GM10248 (cell line): Measurements from ENCODE around the gene STK24.

Experiments used
- CTCF ChIA-PET: fragments of 300-600 bp; sonication (Branson Sonifier 250); formaldehyde crosslinking; extraction: SDS; loops from one replicate; lab custom pipeline; 2021; ENCODE audit warnings: antibody characterized with exemption; lab: Yijun Ruan, JAX
- POLR2A ChIA-PET: fragments of 350-650 bp; sonication (Branson Sonifier 250); formaldehyde crosslinking; extraction: SDS; loops from one replicate; lab custom pipeline; 2020; ENCODE audit warnings: antibody characterized with exemption; lab: Yijun Ruan, JAX
- DNase-seq: peaks from one replicate; pipeline ENCODE4 v3.0.0; 2012; ENCODE audit errors: extremely low spot score
- CTCF ChIP-seq: IDR thresholded peaks from 2 replicates; pipeline ENCODE4 v1.5.1; 2012; ENCODE audit warnings: mild to moderate bottlenecking, low read depth; ENCODE audit errors: extremely low read depth, missing control alignments, control extremely low read depth

The STK24 gene

GRCh38 chr13:98480915-98481877, 95.7 kb downstream of the STK24 start:
- TF ChIP-seq CTCF: no peak
- ChIA-PET CTCF (interaction anchor here (0.9 to 6.4 kb wide), 8 partner anchors 13 to 173 kb away, joined by 3 to 36 read pairs (median 4); no protein-coding TSS in a partner anchor), POLR2A (interaction anchor here (0.8 kb wide), 1 partner anchor 794 kb away, joined by 3 read pairs; no protein-coding TSS in a partner anchor)
- DNase-seq: peak; percentile 70

GRCh38 chr13:98479496-98480003, 97.4 kb downstream of the STK24 start:
- no peak for DNase-seq
- CTCF ChIA-PET: interaction anchor here (1.2 to 1.9 kb wide), 3 partner anchors 34 to 173 kb away, joined by 3 to 6 read pairs (median 5); no protein-coding TSS in a partner anchor
- no peak for TF ChIP-seq CTCF
- POLR2A ChIA-PET: no interaction called here

- DNase-seq: peak; percentile 47
- CTCF ChIA-PET: interaction anchor here (1.2 to 1.9 kb wide), 4 partner anchors 11 to 63 kb away, joined by 3 to 7 read pairs (median 4); no protein-coding TSS in a partner anchor
- POLR2A ChIA-PET: no interaction called here
- no peak for TF ChIP-seq CTCF
These were observed 98.4 kb downstream of the STK24 start for GRCh38 chr13:98478189-98479129.

- ChIA-PET POLR2A (no interaction called here), CTCF (interaction anchor here (0.7 to 1.4 kb wide), 4 partner anchors 12 to 176 kb away, joined by 3 to 6 read pairs (median 4); no protein-coding TSS in a partner anchor)
- DNase-seq: peak; percentile 92
- no peak for TF ChIP-seq CTCF
These were observed 100.4 kb downstream of the STK24 start for GRCh38 chr13:98476538-98476966.

- POLR2A ChIA-PET: no interaction called here
- peak; percentile 68 for DNase-seq
- no peak for TF ChIP-seq CTCF
- CTCF ChIA-PET: interaction anchor here (1.0 to 1.4 kb wide), 4 partner anchors 10 to 177 kb away, joined by 3 to 6 read pairs (median 5); no protein-coding TSS in a partner anchor
These were observed 100.8 kb downstream of the STK24 start for GRCh38 chr13:98476106-98476505.
